HG02763 (cell line): Measurements from ENCODE around the gene SCIN.
A peak's percentile ranks its signal among the peaks of the same experiment; 100 is the strongest.

Experiments
- ATAC-seq: cut with Tn5 transposase; IDR thresholded peaks from one replicate; pipeline ENCODE4 v1.9.1; 2021; ENCODE audit warnings: mild to moderate bottlenecking, moderate library complexity; ENCODE audit not compliant: unreplicated experiment

SCIN gene

GRCh38 chr7:12565873-12566272 lies 4.6 kb upstream of the SCIN start:
- ATAC-seq: no peak

- ATAC-seq: peak; percentile 87
Measured at GRCh38 chr7:12567015-12567414, 3.5 kb upstream of the SCIN start.

- peak; percentile 55 for ATAC-seq
Measured at GRCh38 chr7:12569673-12570072, 847 bp upstream of the SCIN start.

GRCh38 chr7:12570168-12570533 lies 369 bp upstream of the SCIN start:
- no peak for ATAC-seq

GRCh38 chr7:12571691-12572090 lies 1.2 kb downstream of the SCIN start:
- no peak for ATAC-seq

GRCh38 chr7:12572941-12573575 lies 2.5 kb downstream of the SCIN start:
- ATAC-seq: no peak

GRCh38 chr7:12573885-12574284 lies 3.4 kb downstream of the SCIN start:
- ATAC-seq: no peak

GRCh38 chr7:12578930-12579640 lies 8.6 kb downstream of the SCIN start:
- ATAC-seq: peak; percentile 41

- ATAC-seq: no peak
Measured at GRCh38 chr7:12581897-12582296, 11.4 kb downstream of the SCIN start.

GRCh38 chr7:12582362-12582761 lies 11.8 kb downstream of the SCIN start:
- ATAC-seq: no peak

GRCh38 chr7:12583176-12583575 lies 12.7 kb downstream of the SCIN start:
- ATAC-seq: no peak

- no peak for ATAC-seq
Measured at GRCh38 chr7:12583922-12584321, 13.4 kb downstream of the SCIN start.

GRCh38 chr7:12584930-12585329 lies 14.4 kb downstream of the SCIN start:
- ATAC-seq: peak; percentile 99

GRCh38 chr7:12586271-12586670 lies 15.8 kb downstream of the SCIN start:
- no peak for ATAC-seq

- no peak for ATAC-seq
Measured at GRCh38 chr7:12588259-12588904, 17.9 kb downstream of the SCIN start.

- ATAC-seq: no peak
Measured at GRCh38 chr7:12590559-12590958, 20.0 kb downstream of the SCIN start.

- ATAC-seq: no peak
Measured at GRCh38 chr7:12594122-12594897, 23.8 kb downstream of the SCIN start.

- ATAC-seq: no peak
Measured at GRCh38 chr7:12595148-12595547, 24.6 kb downstream of the SCIN start.

- ATAC-seq: no peak
Measured at GRCh38 chr7:12596225-12596790, 25.8 kb downstream of the SCIN start.

- ATAC-seq: peak; percentile 97
Measured at GRCh38 chr7:12601302-12601869, 30.9 kb downstream of the SCIN start.

GRCh38 chr7:12607134-12607533 lies 36.6 kb downstream of the SCIN start:
- ATAC-seq: no peak
